ENCODE data around the gene PRMT1.
"Not testable (repeated sequence)": the region's sequence is repeated elsewhere in the genome, so short reads cannot be mapped to it uniquely, and the experiment has no call there.

Gene PRMT1

GRCh38 chr19:49689133-49690078 lies 12.3 kb downstream of the PRMT1 start, which contains the start of gene ADM5:
Gene ADM5 (plus strand): TSS chr19:49689594. CDS start chr19:49689838, 244 bp downstream.
- DNase-seq = peak; percentile 10

DNA sequence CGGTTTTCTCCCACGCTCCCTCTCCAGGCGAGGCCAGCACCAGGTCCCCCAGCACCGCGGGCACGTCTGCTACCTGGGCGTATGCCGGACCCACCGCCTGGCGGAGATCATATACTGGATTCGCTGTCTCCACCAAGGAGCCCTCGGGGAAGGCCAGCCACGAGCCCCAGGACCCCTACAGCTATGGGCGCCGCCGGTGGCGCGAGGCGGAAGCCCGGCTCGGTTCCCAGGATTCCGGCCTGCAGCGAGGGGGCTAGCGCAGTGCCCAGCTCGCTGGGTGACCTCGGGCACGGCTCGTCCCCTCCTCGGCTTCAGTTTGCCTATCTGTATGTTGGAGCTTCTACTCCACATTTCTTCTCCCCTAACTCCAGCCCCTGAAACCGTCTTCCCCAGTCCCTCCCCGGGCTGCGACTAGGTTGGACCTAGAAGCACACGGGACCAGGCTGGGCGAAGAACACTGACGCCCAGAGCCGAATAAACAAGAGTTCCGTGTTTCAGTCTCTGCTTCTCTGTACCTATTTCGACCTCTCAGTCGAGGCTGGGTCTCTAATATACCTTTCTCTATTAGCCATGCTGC lies 13.1 kb downstream of the PRMT1 start:
- no peak for DNase-seq

DNA sequence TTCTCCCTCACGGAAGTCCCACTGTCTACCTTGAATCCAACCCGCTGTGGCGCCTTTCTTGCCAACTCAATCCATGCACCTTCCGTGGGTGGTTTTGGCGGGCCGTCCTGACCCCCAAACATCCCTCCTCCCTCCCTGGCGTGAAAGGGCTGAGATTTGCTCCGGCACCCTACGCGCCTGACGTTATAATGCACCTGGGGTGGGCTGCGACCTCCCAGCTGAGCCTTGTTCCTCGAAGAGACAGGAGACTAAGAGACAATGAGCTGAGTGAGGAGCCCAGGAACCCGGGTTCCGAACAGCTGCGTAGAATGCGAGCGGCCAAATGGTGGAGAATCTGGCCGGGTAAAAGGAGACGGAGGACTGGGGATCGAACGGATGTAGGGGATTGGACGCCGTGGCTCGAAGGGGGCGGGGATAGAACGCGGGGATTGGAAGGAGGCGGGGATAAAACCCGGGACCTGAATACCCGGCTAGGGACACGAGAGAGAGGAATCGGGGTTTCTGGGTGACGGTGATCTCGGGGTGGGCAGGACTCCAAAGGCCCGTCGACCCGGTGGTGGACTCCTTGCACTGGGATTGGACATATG lies 13.7 kb downstream of the PRMT1 start, which contains the start of gene CPT1C:
Gene CPT1C (plus strand): TSS at position 461 of the 587 bp plus-strand sequence. CDS start 1,137 bp downstream, outside the sequence.
- DNase-seq = peak; percentile 88

- DNase-seq = peak; percentile 55
Measured at GRCh38 chr19:49691243-49692146, 14.4 kb downstream of the PRMT1 start.

DNA sequence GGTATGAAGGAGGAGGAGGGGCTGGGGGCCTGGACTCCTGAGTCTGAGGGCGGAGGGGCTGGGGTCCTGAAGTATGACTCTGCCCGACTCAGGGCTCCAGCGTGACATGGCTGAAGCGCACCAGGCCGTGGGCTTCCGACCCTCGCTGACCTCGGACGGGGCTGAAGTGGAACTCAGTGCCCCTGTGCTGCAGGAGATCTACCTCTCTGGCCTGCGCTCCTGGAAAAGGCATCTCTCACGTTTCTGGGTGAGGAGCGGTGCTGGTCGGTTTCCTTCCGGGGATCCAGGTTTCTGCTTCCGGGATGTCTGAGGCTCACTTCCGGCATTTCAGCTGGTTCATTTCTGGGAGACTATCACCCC lies 15.1 kb downstream of the PRMT1 start:
- peak; percentile 19 for DNase-seq

DNA sequence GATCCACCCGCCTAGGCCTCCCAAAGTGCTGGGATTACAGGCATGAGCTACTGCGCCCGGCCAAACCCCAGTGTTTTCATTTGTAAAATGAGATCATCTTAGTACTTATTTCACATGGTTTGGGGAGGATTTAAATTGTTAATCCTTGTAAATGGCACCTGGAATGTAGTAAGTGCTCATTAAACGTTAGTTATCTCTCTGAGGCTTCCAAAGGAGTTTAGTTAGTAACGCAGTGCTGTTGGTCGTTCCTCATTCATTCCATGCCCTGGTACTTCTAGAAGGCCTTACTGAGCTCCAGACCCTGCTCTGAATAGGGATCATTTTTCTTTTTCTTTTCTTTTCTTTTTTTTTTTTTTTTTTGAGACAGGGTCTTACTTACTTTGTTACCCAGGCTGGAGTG lies 19.0 kb downstream of the PRMT1 start:
- no peak for DNase-seq

- DNase-seq = no peak
Measured at GRCh38 chr19:49696865-49697264, 19.8 kb downstream of the PRMT1 start.

DNA sequence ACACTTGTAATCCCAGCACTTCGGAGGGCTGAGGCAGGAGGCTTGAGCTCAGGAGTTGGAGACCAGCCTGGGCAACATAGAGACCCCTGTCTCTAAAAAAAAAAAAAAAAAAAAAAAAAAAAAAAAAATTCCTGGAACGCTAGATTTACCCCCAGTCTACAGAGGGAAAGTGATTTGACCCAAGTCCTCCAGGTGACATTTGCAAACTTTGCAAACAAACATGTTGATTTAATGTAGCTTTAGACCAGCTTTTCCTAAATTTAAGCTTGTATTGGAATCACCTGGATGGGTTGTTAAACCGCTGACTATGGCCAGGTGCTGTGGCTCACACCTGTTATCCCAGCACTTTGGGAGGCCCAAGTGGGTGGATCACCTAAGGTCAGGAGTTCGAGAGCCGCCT lies 22.3 kb downstream of the PRMT1 start:
- no peak for DNase-seq

DNA sequence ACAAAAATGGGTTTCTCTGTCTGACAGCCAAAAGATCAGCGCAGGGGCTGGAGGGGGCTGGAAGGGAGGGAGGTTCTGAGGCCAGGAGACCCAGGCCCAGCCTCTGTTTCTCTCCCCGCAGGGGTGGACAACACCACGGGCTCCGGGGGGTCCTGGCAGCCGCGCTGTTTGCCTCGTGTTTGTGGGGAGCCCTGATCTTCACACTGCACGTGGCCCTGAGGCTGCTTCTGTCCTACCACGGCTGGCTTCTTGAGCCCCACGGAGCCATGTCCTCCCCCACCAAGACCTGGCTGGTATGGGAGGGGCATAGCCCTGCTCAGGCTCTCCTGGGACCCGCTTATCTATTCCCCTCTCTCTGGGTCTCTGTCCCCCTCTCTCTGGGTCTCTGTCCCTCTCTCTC lies 23.5 kb downstream of the PRMT1 start:
- DNase-seq = no peak

- no peak for DNase-seq
Measured at GRCh38 chr19:49701271-49701786, 24.3 kb downstream of the PRMT1 start.

GRCh38 chr19:49704888-49705642 lies 28.0 kb downstream of the PRMT1 start:
- DNase-seq = no peak

GRCh38 chr19:49705919-49706318 lies 28.8 kb downstream of the PRMT1 start:
- DNase-seq = no peak

- no peak for DNase-seq
Measured at GRCh38 chr19:49710372-49710951, 33.4 kb downstream of the PRMT1 start.

GRCh38 chr19:49712397-49712859 lies 35.4 kb downstream of the PRMT1 start:
- DNase-seq = no peak

GRCh38 chr19:49713236-49713845 lies 36.3 kb downstream of the PRMT1 start:
- no peak for DNase-seq

GRCh38 chr19:49716154-49716553 lies 39.1 kb downstream of the PRMT1 start:
- no peak for DNase-seq

GRCh38 chr19:49718511-49718910 lies 41.4 kb downstream of the PRMT1 start:
- no peak for DNase-seq

DNA sequence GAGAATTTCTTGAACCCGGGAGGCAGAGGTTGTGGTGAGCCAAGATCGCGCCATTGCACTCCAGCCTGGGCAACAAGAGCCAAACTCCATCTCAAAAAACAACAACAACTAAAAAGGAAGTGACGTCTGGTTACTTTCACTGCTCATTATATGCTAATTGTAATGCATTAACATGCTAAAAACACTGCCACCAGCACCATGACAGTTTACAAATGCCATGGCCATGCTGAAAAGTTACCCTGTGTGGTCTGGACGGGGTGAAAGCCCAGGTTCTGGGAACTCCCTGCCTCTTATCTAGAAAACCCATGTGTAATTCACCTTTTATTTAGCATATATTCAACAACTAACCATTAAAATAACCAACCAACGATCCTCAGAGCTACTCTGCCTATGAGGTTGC lies 41.9 kb downstream of the PRMT1 start:
- no peak for DNase-seq

- DNase-seq = not testable (repeated sequence)
Measured at GRCh38 chr19:49719420-49719819, 42.3 kb downstream of the PRMT1 start.

GRCh38 chr19:49727217-49728030 lies 50.4 kb downstream of the PRMT1 start:
- DNase-seq = no peak

All from NCI-H2227 treated with DMSO at 0.1 percent for 48 hours (cell line).